Measurements from ENCODE around the gene CXCL8. TPM values are rescaled to one million over a fixed set of nuclear protein-coding genes. Genes with fewer than 3 reads are reported as not detected.

The CXCL8 gene
- total RNA-seq, 4 donors from 2014 or later: 6.0 to 150 (median 10.6) TPM

GRCh38 chr4:73788411-73788810 lies 48.0 kb downstream of the CXCL8 start:
- no peak for ATAC-seq (ENCODE audit: low FRiP score)
- no peak for DNase-seq (ENCODE audit: low spot score)
- TF ChIP-seq CTCF (IDR thresholded peaks at IDR 0.05): no peak

Other genes starting within 250 kb of the CXCL8 start
- under 1 TPM in 2 of 4 donors, not detected in 2; 0.31 to 0.46 TPM for gene RASSF6, start 120.1 kb upstream of the CXCL8 start, total RNA-seq
- 10 to 100 TPM in 1 of 4 donors, 1 to 10 TPM in 2, not detected in 1; 1.8 to 15.8 (median 3.1) TPM for gene CXCL6, start 96.1 kb downstream of the CXCL8 start, total RNA-seq
- gene PF4V1, start 112.7 kb downstream of the CXCL8 start, total RNA-seq: not detected
- 100 to 1,000 TPM in 1 of 4 donors, 10 to 100 TPM in 1, 1 to 10 TPM in 2; 2.7 to 114 (median 12.9) TPM for gene CXCL1, start 128.8 kb downstream of the CXCL8 start, total RNA-seq
- gene PF4, start 241.5 kb downstream of the CXCL8 start, total RNA-seq: not detected
- gene PPBP, start 247.6 kb downstream of the CXCL8 start, total RNA-seq: 1 to 10 TPM in 2 of 4 donors, not detected in 2; 1.9 to 3.4 TPM

Measured in omental fat pad (tissue), 4 donors.